ENCODE data around the gene SETBP1.
A peak's percentile ranks its signal among the peaks of the same experiment; 100 is the strongest.

The SETBP1 gene

DNA sequence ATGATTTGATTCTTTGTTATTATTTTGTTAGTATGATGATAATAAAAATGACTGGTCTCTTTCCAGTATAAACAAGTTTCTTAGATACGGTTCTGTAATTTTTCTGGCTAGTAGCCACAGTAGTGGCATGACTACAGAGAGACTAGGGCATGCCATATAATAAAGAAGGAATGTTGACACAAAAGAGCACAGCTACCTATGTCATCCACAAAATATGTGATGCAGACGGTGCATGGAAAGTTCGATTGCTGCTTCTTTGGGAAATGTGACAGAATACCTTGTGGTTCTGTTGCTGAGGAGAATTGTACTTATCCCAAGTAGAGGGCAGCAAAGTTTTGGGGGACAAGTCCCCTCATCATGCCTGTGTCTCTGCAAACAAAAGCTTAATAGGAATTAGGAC lies 26.1 kb upstream of the SETBP1 start:
- no peak overlapping the region for H3K4me3 ChIP-seq (ENCODE audit: low read depth, low read length)
- POLR2A ChIA-PET = interaction anchor here (1.3 to 2.6 kb wide), 2 partner anchors 24 to 26 kb away, joined by 5 to 7 read pairs; partner anchors contain the start of gene SETBP1
- CTCF ChIA-PET = interaction anchor here (0.6 to 1.8 kb wide), 4 partner anchors 30 to 1033 kb away, joined by 3 to 5 read pairs (median 4); no protein-coding TSS in a partner anchor
- no peaks in the 10 kb centered on the region for H3K9me3 ChIP-seq (ENCODE audit: control insufficient read depth, insufficient read depth, low read depth, low read length)
- no peaks in the 10 kb centered on the region for H3K36me3 ChIP-seq (ENCODE audit: control insufficient read depth in 2 of 2, insufficient read depth in 1 of 2, low read length in 2 of 2)
- H3K27ac ChIP-seq (ENCODE audit: extremely low read depth, low read depth, low read length) = no peak overlapping the region
- TF ChIP-seq ZNF629 (tag by site-specific recombination; IDR thresholded peaks at IDR 0.05) (peak; percentile 31; the same call in 1 of the 2 replicates), ZFP37 (tag by site-specific recombination; IDR thresholded peaks at IDR 0.05) (no peak), ZNF114 (tag by site-specific recombination; IDR thresholded peaks at IDR 0.05) (no peak), EGR2 (tag by site-specific recombination; IDR thresholded peaks at IDR 0.05; ENCODE audit: low read depth) (no peak), ZNF423 (tag by site-specific recombination; IDR thresholded peaks at IDR 0.05) (no peak), BCL11B (tag by site-specific recombination; IDR thresholded peaks at IDR 0.05; ENCODE audit: low read depth) (no peak), ZNF626 (tag by site-specific recombination; IDR thresholded peaks at IDR 0.05) (no peak), ZNF146 (tag by site-specific recombination; IDR thresholded peaks at IDR 0.05) (no peak), SP2 (tag by site-specific recombination; IDR thresholded peaks at IDR 0.05) (no peak), ZBTB20 (tag by site-specific recombination; IDR thresholded peaks at IDR 0.05) (no peak), ZNF768 (tag by site-specific recombination; IDR thresholded peaks at IDR 0.05) (no peak), ZNF10 (tag by site-specific recombination; IDR thresholded peaks at IDR 0.05) (no peak), HOXC10 (CRISPR knock-in tag; IDR thresholded peaks at IDR 0.05) (no peak), FEZF1 (tag by site-specific recombination; IDR thresholded peaks at IDR 0.05) (peak; percentile 39; the same call in 1 of the 2 replicates), ZNF23 (tag by site-specific recombination; IDR thresholded peaks at IDR 0.05; ENCODE audit: borderline replicate concordance) (no peak), ZNF354C (tag by site-specific recombination; IDR thresholded peaks at IDR 0.05; ENCODE audit: borderline replicate concordance, low read depth) (no peak)
- TF ChIP-seq, protein P1, sequence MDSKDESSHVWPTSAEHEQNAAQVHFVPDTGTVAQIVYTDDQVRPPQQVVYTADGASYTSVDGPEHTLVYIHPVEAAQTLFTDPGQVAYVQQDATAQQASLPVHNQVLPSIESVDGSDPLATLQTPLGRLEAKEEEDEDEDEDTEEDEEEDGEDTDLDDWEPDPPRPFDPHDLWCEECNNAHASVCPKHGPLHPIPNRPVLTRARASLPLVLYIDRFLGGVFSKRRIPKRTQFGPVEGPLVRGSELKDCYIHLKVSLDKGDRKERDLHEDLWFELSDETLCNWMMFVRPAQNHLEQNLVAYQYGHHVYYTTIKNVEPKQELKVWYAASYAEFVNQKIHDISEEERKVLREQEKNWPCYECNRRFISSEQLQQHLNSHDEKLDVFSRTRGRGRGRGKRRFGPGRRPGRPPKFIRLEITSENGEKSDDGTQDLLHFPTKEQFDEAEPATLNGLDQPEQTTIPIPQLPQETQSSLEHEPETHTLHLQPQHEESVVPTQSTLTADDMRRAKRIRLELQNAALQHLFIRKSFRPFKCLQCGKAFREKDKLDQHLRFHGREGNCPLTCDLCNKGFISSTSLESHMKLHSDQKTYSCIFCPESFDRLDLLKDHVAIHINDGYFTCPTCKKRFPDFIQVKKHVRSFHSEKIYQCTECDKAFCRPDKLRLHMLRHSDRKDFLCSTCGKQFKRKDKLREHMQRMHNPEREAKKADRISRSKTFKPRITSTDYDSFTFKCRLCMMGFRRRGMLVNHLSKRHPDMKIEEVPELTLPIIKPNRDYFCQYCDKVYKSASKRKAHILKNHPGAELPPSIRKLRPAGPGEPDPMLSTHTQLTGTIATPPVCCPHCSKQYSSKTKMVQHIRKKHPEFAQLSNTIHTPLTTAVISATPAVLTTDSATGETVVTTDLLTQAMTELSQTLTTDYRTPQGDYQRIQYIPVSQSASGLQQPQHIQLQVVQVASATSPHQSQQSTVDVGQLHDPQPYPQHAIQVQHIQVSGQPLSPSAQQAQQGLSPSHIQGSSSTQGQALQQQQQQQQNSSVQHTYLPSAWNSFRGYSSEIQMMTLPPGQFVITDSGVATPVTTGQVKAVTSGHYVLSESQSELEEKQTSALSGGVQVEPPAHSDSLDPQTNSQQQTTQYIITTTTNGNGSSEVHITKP (tag by site-specific recombination; IDR thresholded peaks at IDR 0.05) = 0 out of 2 replicates have a peak, but pooled peaks have one; percentile 42
- TF ChIP-seq, protein P2, sequence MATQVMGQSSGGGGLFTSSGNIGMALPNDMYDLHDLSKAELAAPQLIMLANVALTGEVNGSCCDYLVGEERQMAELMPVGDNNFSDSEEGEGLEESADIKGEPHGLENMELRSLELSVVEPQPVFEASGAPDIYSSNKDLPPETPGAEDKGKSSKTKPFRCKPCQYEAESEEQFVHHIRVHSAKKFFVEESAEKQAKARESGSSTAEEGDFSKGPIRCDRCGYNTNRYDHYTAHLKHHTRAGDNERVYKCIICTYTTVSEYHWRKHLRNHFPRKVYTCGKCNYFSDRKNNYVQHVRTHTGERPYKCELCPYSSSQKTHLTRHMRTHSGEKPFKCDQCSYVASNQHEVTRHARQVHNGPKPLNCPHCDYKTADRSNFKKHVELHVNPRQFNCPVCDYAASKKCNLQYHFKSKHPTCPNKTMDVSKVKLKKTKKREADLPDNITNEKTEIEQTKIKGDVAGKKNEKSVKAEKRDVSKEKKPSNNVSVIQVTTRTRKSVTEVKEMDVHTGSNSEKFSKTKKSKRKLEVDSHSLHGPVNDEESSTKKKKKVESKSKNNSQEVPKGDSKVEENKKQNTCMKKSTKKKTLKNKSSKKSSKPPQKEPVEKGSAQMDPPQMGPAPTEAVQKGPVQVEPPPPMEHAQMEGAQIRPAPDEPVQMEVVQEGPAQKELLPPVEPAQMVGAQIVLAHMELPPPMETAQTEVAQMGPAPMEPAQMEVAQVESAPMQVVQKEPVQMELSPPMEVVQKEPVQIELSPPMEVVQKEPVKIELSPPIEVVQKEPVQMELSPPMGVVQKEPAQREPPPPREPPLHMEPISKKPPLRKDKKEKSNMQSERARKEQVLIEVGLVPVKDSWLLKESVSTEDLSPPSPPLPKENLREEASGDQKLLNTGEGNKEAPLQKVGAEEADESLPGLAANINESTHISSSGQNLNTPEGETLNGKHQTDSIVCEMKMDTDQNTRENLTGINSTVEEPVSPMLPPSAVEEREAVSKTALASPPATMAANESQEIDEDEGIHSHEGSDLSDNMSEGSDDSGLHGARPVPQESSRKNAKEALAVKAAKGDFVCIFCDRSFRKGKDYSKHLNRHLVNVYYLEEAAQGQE (tag by site-specific recombination; IDR thresholded peaks at IDR 0.05) = no peak
- TF ChIP-seq, protein P3, sequence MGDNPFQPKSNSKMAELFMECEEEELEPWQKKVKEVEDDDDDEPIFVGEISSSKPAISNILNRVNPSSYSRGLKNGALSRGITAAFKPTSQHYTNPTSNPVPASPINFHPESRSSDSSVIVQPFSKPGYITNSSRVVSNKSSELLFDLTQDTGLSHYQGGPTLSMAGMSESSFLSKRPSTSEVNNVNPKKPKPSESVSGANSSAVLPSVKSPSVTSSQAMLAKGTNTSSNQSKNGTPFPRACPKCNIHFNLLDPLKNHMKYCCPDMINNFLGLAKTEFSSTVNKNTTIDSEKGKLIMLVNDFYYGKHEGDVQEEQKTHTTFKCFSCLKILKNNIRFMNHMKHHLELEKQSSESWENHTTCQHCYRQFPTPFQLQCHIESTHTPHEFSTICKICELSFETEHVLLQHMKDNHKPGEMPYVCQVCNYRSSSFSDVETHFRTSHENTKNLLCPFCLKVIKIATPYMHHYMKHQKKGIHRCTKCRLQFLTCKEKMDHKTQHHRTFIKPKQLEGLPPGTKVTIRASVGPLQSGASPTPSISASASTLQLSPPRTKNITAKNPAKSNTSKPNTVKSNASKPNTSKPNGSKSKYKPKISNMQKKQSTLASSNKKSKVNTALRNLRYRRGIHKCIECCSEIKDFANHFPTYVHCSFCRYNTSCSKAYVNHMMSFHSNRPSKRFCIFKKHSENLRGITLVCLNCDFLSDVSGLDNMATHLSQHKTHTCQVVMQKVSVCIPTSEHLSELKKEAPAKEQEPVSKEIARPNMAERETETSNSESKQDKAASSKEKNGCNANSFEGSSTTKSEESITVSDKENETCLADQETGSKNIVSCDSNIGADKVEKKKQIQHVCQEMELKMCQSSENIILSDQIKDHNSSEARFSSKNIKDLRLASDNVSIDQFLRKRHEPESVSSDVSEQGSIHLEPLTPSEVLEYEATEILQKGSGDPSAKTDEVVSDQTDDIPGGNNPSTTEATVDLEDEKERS (tag by site-specific recombination; IDR thresholded peaks at IDR 0.05) = no peak
- peaks cover 10% of the 10 kb centered on the region; the same call in 1 of the 2 replicates for H3K4me1 ChIP-seq (ENCODE audit: control insufficient read depth, insufficient read depth, low read length)
